Naive thymus-derived CD8-positive, alpha-beta T cell (primary cell): Measurements from ENCODE around the gene ATXN1. TPM values are rescaled to one million over a fixed set of nuclear protein-coding genes. Genes with fewer than 3 reads are reported as not detected.

ENCODE experiments used
- ATAC-seq, 2 donors: fragments of 150-1000 bp; cut with Tn5 transposase in 1 of 2; sonication (Bioruptor Pico), chemical (Tn5 transposase) in 1 of 2; 1 replicate in 1 of 2; 2 replicates in 1 of 2; pipeline ENCODE4 v1.10.0; 2021; ENCODE audit warnings: mild to moderate bottlenecking in 2 of 2, moderate library complexity in 2 of 2
- POLR2A ChIA-PET: fragments of 350-600 bp; sonication (Branson Sonifier 250); formaldehyde crosslinking; loops from one replicate; lab custom pipeline; 2021; ENCODE audit warnings: antibody characterized with exemption; lab: Charles Lee
- DNase-seq, 10 donors: peaks; one replicate each; pipeline versions ENCODE4 v3.0.0 to v3.0.0-alpha.2; 2020 to 2022
- H3K27ac Mint-ChIP-seq, 10 donors: one replicate each; pipeline ENCODE4 v1.8.0; 2020 to 2022; ENCODE audit warnings: mild to moderate bottlenecking in 10 of 10, mixed read lengths in 10 of 10, moderate library complexity in 4 of 10, inconsistent platforms in 1 of 10
- H3K27me3 Mint-ChIP-seq, 5 donors: one replicate each; pipeline ENCODE4 v1.8.0; 2021 to 2022; ENCODE audit warnings: mixed read lengths in 5 of 5
- H3K36me3 Mint-ChIP-seq, 3 donors: one replicate each; pipeline ENCODE4 v1.8.0; 2020 to 2022; ENCODE audit warnings: mixed read lengths in 3 of 3, mild to moderate bottlenecking in 2 of 3, inconsistent platforms in 1 of 3
- H3K4me1 Mint-ChIP-seq, 4 donors: one replicate each; pipeline ENCODE4 v1.8.0; 2021 to 2022; ENCODE audit warnings: mixed read lengths in 4 of 4
- H3K4me3 Mint-ChIP-seq, 10 donors: one replicate each; pipeline ENCODE4 v1.8.0; 2020 to 2022; ENCODE audit warnings: mild to moderate bottlenecking in 10 of 10, mixed read lengths in 10 of 10, moderate library complexity in 6 of 10, inconsistent platforms in 1 of 10
- H3K9me3 Mint-ChIP-seq, 9 donors: one replicate each; pipeline ENCODE4 v1.8.0; 2020 to 2022; ENCODE audit warnings: mixed read lengths in 9 of 9, mild to moderate bottlenecking in 3 of 9, inconsistent platforms in 1 of 9, moderate library complexity in 1 of 9
- polyA plus RNA-seq, 3 donors: library from polyadenylated mRNA; unstranded; fragments of 300-500 nt; fragmentation: Illumina TruSeq; gene quantifications; one replicate each; pipeline ENCODE4 v1.2.3, GENCODE V29; 2021
- total RNA-seq, 8 experiments: library from RNA in 2 of 8; stranded (reverse) in 2 of 8; gene quantifications; one replicate each; pipeline ENCODE4 v1.2.3 and lab custom pipeline; 2021 to 2026

Gene ATXN1
- total and polyA plus RNA-seq, 5 experiments from 2014 or later = 2.7 to 42.3 (median 8.2) TPM

DNA sequence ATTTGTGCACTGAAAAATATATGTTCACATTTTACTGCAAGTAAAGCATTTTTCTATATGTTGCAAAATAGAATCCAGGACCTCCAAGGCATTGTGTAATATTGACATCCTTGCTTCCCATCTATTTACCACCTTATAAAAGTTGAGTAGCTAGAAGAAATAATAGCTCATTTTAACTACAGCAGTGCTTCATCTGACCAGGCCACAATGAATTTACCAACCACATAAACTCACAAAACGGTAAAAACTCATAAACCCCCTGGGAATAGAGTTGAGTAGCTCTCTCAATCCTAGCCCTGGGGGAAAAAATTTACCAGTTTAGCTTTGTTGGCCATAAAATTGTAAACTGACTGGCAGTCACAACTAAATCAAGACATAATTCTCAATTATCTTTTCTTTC, 3.9 kb downstream of the ATXN1 start:
- ATAC-seq (no peak), DNase-seq (no peak)
- Mint-ChIP-seq H3K27ac (peak overlapping the region in 4 of 10 donors; percentile 43 to 89 (median 68)), H3K4me3 (peak overlapping the region in 3 of 10 donors; percentile 0 to 41 (median 17)), H3K4me1 (peaks cover 19 to 48% (median 43%) of the 10 kb centered on the region in 4 donors), H3K27me3 (peaks cover 0 to 3% (median 0%) of the 10 kb centered on the region in 5 donors), H3K36me3 (peaks cover 0 to 10% (median 3%) of the 10 kb centered on the region in 3 donors), H3K9me3 (no peaks in the 10 kb centered on the region)
- POLR2A ChIA-PET = no interaction called here

DNA sequence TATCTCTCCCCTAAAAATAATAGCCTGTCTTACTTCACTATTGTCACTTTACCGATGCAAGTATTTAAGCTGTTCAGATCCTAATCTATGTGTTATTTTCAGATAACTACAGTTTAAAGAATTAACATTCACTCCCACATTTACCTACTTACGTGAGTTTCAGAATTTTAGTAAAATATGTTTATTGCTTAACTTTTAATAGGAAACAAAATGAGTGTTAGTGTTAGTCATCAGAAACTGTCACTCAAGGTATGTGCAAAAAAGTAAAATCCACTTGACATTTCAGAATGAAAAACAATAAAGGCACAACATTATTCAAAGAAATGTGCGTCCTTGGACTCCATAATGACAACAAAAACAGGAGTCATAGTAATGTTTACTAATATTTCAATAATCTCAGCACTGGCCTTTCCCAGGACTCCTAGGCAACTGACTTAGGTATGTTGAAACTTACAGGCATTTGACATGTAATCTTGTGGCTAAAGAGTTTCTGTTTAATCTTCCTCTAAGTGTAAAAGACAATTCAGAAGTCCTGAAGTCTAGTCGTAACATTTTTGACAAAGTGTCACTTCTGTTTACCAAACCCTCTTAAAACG, 4.5 kb downstream of the ATXN1 start:
- Mint-ChIP-seq H3K4me3 (peak overlapping the region in 1 of 10 donors; percentile 0), H3K27ac (peak overlapping the region in 4 of 10 donors; percentile 2 to 89 (median 54)), H3K9me3 (no peaks in the 10 kb centered on the region), H3K4me1 (peaks cover 17 to 48% (median 44%) of the 10 kb centered on the region in 4 donors), H3K36me3 (peaks cover 0 to 15% (median 4%) of the 10 kb centered on the region in 3 donors), H3K27me3 (peaks cover 0 to 3% (median 0%) of the 10 kb centered on the region in 5 donors)
- no peak for DNase-seq
- ATAC-seq = no peak
- POLR2A ChIA-PET = no interaction called here

DNA sequence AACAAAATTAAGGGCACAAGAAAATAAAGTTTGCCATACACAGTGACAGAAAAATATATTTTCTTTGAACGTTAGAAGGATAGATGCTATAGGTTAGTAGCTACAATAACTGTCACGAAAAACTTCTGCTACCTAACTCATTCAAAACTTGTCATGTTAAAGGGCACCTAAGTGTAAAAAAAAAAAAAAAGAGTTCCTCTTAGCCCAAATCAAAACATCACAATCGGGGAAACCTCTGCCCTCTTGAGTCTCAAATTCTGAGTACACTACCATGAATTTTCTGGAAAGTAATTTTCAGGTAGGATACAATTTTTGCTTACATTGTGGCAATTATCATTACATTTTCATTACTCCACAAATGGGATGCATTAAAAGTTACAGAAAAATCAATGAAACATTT, 5.7 kb downstream of the ATXN1 start:
- no peak overlapping the region for H3K27ac Mint-ChIP-seq
- no peaks in the 10 kb centered on the region for H3K27me3 Mint-ChIP-seq
- H3K36me3 Mint-ChIP-seq = peaks cover 0 to 25% (median 9%) of the 10 kb centered on the region in 3 donors
- peaks cover 14 to 50% (median 41%) of the 10 kb centered on the region in 4 donors for H3K4me1 Mint-ChIP-seq
- no peak for ATAC-seq
- H3K9me3 Mint-ChIP-seq = no peaks in the 10 kb centered on the region
- DNase-seq = no peak
- no peak overlapping the region for H3K4me3 Mint-ChIP-seq
- POLR2A ChIA-PET = no interaction called here

DNA sequence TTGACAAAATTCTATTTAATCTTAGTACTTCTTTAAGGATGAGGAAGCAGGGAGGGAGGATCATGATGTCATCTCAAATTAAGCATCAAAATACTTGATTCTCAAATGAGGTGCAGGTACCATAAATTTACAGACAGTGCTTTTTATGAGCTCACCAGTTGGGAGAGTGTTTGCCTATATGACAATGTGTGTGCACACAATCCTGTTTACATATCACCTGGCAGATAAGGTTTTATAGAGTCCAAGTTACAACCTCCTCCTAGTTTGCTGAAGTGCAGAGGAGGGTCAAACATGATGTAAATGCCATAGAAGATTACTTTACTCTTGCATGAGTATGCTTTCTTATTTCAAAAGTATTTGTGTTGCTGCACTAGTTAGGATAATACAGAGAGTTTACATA, 6.4 kb downstream of the ATXN1 start:
- POLR2A ChIA-PET = no interaction called here
- peaks cover 16 to 53% (median 41%) of the 10 kb centered on the region in 4 donors for H3K4me1 Mint-ChIP-seq
- no peaks in the 10 kb centered on the region for H3K9me3 Mint-ChIP-seq

DNA sequence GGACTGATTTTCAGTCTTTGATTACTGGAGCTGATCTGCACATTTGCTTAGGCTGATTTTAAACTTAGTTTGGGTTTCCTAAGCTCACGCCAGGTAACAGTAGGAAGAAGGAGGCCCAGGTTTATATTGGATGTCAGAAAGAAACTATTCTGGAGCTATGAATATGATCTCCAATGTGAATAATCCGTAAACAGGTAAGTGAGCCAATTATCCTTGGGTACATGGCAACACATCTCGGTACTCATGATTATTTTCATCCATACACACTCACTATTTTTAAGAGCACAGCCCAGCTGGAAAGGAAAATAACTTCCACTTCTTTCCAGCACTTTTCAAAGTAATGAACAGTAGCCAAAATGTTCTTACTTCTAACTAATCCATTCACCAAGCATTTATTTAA, 7.0 kb downstream of the ATXN1 start:
- Mint-ChIP-seq H3K4me1 (peaks cover 17 to 56% (median 41%) of the 10 kb centered on the region in 4 donors), H3K27ac (no peak overlapping the region), H3K9me3 (no peaks in the 10 kb centered on the region), H3K27me3 (no peaks in the 10 kb centered on the region), H3K4me3 (no peak overlapping the region), H3K36me3 (peaks cover 0 to 34% (median 9%) of the 10 kb centered on the region in 3 donors)
- POLR2A ChIA-PET = interaction anchor here (1.3 kb wide), 1 partner anchor 7 kb away, joined by 3 read pairs; the partner anchor contains the start of gene ATXN1
- DNase-seq (no peak), ATAC-seq (no peak)

More for the DNA sequence above, 6.4 kb downstream of the ATXN1 start:
- Mint-ChIP-seq H3K27me3 (no peaks in the 10 kb centered on the region), H3K36me3 (peaks cover 0 to 28% (median 9%) of the 10 kb centered on the region in 3 donors), H3K27ac (peak overlapping the region in 2 of 10 donors; percentile 1 to 4), H3K4me3 (no peak overlapping the region)
- no peak for DNase-seq
- no peak for ATAC-seq

DNA sequence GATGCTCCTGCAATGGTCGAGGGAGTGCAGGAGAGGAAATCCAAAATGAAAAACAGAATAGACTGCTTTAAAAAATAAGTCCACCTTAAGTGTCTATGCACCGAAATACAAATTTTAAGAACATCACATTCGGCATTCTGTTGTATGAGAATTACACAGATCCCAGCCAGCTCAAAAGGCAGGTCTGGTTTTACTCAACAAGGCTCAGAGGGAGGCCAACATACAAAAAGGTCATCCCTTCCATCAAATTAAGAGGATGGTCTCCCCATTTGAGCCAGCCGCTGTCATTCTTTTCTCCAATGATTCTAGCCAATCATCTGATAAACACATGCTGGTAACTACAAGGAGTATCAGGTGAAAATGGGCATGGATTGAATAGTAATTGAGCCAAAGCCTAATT, 7.9 kb downstream of the ATXN1 start:
- Mint-ChIP-seq H3K36me3 (peaks cover 0 to 39% (median 9%) of the 10 kb centered on the region in 3 donors), H3K4me3 (no peak overlapping the region), H3K9me3 (no peaks in the 10 kb centered on the region), H3K27me3 (no peaks in the 10 kb centered on the region), H3K4me1 (peaks cover 17 to 55% (median 35%) of the 10 kb centered on the region in 4 donors), H3K27ac (no peak overlapping the region)
- no peak for DNase-seq
- ATAC-seq = no peak
- POLR2A ChIA-PET = interaction anchor here (1.3 kb wide), 1 partner anchor 8 kb away, joined by 3 read pairs; the partner anchor contains the start of gene ATXN1

DNA sequence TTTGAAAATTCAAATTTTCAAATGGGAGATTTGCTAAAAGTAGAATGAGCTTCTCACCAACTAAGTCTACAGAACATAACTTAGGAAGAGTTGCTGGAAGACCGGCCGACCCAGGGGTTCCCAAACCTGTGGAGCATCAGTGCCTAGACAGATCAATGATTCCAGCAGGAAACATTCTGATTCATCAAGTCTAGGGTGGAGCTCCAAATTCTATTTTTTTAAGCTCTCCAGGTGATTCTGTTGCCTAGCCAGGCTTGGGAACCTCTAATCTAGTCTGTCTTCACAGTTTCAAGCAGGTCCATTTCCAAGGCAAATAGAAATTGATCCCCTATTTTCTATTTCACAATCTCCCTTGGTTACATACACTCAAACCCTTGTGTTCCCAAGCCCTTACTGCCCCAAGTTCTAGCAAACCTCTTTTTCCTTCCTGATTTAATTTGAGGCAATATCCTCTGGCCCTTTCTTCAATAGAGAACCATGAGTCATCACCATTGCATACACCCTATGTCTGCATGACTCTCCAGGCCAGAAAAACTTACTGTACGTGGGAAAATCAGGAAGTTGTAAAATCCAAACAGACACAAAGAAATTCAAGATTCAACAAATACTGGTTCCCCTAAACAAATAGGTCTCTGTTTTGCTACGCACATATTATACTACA, 8.9 kb downstream of the ATXN1 start:
- Mint-ChIP-seq H3K4me1 (peaks cover 16 to 54% (median 32%) of the 10 kb centered on the region in 4 donors), H3K36me3 (peaks cover 0 to 45% (median 9%) of the 10 kb centered on the region in 3 donors), H3K9me3 (no peaks in the 10 kb centered on the region), H3K4me3 (no peak overlapping the region), H3K27ac (no peak overlapping the region), H3K27me3 (no peaks in the 10 kb centered on the region)
- no peak for DNase-seq
- POLR2A ChIA-PET = no interaction called here
- no peak for ATAC-seq

DNA sequence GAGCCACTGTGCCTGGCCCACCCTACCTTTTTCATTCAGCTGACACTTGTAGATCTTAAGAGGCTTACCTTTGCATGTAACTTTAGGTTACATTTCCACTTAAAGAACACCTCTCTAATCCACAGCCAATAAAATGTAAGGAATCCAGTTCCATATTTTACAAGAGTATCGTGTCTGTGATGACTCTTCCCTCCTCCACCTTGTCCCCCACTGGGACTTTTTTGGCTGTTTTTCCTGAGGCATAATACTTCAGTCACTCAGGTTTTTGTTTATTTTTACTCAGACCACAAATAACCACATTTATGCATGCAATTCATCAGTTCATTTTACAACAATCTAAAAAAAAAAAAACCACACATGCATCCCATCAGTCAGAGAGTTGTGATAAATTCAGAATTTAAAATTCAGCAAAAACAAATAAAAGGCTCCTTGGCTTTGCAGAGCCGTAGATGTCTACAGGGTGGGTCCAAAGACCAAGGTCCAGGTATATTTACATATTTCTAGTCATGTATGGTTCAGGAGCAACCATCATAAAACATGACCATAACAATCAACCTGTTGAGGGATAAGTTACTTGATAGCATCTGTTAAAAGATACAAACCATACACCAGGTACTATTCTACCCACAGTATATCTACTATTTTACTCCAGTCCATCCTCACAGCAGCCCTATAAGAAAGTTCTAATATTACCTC, 9.9 kb downstream of the ATXN1 start:
- Mint-ChIP-seq H3K27me3 (no peaks in the 10 kb centered on the region), H3K4me3 (no peak overlapping the region), H3K27ac (no peak overlapping the region), H3K9me3 (no peaks in the 10 kb centered on the region), H3K36me3 (peaks cover 0 to 48% (median 9%) of the 10 kb centered on the region in 3 donors), H3K4me1 (peaks cover 16 to 50% (median 33%) of the 10 kb centered on the region in 4 donors)
- POLR2A ChIA-PET = interaction anchor here (2.0 kb wide), 1 partner anchor 10 kb away, joined by 7 read pairs; the partner anchor contains the start of gene ATXN1
- ATAC-seq (no peak), DNase-seq (no peak)

DNA sequence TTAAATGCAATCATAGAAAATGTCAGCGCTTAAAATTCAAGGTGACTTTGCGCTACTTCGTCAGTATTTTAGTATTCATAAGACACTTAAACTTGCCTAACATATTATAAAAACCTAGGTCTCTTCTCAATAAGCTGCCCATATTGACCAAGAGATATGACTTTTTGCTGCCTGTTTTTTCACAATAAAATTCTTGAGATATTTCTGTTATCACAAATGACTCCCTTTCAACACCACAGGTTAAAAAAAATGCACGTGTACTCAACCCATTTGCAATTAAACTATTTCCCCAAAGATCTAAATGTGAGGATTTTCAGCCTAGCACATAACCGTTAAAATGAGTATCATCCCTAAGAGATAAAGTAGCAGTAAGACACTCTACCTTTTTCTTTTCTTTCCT, 10.7 kb downstream of the ATXN1 start:
- no peak for ATAC-seq
- H3K27ac Mint-ChIP-seq = no peak overlapping the region
- H3K4me3 Mint-ChIP-seq = no peak overlapping the region
- H3K4me1 Mint-ChIP-seq = peaks cover 19 to 55% (median 36%) of the 10 kb centered on the region in 4 donors
- DNase-seq = no peak
- POLR2A ChIA-PET = interaction anchor here (2.0 kb wide), 1 partner anchor 11 kb away, joined by 7 read pairs; the partner anchor contains the start of gene ATXN1
- H3K36me3 Mint-ChIP-seq = peaks cover 0 to 48% (median 9%) of the 10 kb centered on the region in 3 donors
- H3K27me3 Mint-ChIP-seq = no peaks in the 10 kb centered on the region
- H3K9me3 Mint-ChIP-seq = no peaks in the 10 kb centered on the region

DNA sequence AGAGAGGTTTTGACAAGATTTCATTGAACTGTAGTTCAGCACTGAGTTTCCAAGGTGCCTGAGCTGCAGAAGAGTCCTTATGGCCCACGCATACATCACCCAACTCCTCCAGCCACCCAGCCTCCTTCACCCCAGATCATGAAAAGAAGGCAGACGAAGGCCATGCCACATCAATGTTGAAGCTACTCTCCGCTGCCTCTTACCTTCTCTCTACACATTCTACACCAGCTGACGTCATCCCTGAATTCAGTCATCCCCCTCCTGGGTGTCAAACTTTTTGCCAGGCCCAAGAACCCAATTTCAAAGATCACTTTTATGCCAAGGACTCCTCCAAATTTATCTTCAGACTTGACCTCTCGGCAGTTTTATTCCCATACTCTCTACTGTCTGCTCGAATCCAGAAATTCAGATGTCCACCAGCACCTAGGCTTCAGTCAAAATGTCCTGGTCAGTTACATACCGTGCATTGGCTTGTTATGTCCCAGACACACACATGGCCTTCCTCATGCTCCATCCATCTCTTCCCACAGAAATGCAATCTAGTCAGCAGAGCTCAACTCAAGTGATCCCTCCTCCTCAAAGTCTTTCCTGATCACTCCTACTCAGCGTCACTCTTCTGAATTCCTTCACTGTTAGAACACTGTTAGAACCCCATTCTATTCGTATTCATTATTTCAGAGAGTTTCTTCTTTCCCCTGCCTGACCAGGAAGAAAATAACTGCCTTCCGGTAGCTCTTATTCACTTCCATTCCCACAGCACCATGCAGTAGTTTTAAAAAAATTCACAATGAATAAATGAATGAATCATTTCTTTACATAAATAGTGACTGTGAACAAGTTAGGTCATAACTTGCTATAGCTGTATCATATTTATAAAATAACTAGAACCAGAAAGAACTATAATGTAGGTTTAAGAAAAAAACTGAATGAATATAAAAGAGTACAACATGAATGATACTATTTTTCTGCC, 11.5 kb downstream of the ATXN1 start:
- POLR2A ChIA-PET = interaction anchor here (2.0 kb wide), 1 partner anchor 12 kb away, joined by 7 read pairs; the partner anchor contains the start of gene ATXN1
- H3K27me3 Mint-ChIP-seq = no peaks in the 10 kb centered on the region
- peaks cover 16 to 56% (median 35%) of the 10 kb centered on the region in 4 donors for H3K4me1 Mint-ChIP-seq
- no peak for ATAC-seq
- H3K9me3 Mint-ChIP-seq = no peaks in the 10 kb centered on the region
- DNase-seq = no peak
- no peak overlapping the region for H3K4me3 Mint-ChIP-seq
- H3K27ac Mint-ChIP-seq = peak overlapping the region in 1 of 10 donors; percentile 29
- peaks cover 0 to 48% (median 9%) of the 10 kb centered on the region in 3 donors for H3K36me3 Mint-ChIP-seq

DNA sequence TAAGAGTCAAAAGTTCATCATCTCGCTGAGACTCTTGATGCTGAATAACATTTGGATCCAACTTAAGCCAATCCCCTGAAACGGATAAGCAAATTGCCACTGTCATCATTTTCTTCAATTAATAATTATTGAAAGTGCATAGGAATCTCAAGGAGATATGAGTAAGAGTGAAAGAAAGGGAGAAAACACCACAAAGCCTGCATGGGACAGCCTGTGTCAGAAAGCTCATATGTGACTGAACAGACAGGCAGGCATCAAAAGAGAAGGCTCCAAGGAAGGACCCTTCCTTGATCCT, 13.3 kb downstream of the ATXN1 start:
- no peak for ATAC-seq
- H3K27me3 Mint-ChIP-seq = no peaks in the 10 kb centered on the region
- H3K4me1 Mint-ChIP-seq = peaks cover 24 to 60% (median 42%) of the 10 kb centered on the region in 4 donors
- POLR2A ChIA-PET = interaction anchor here (0.5 to 1.2 kb wide), 2 partner anchors 10 to 1501 kb away, joined by 4 to 6 read pairs; no protein-coding TSS in a partner anchor
- H3K27ac Mint-ChIP-seq = no peak overlapping the region
- H3K9me3 Mint-ChIP-seq = no peaks in the 10 kb centered on the region
- peaks cover 0 to 44% (median 9%) of the 10 kb centered on the region in 3 donors for H3K36me3 Mint-ChIP-seq
- H3K4me3 Mint-ChIP-seq = no peak overlapping the region
- DNase-seq = no peak
